HAP-1 (cell line): ENCODE results near the gene PCDHGB7.
A peak's percentile ranks its signal among the peaks of the same experiment; 100 is the strongest.
"Not testable (repeated sequence)": the region's sequence is repeated elsewhere in the genome, so short reads cannot be mapped to it uniquely, and the experiment has no call there.

Source experiments
- DNase-seq, 2 experiments: peaks; one replicate each; pipeline ENCODE4 v3.0.0-alpha.2; 2016 to 2020; ENCODE audit warnings: low spot score in 2 of 2
- H3K27me3 ChIP-seq: fragments of 250-450 bp; sonication (Bioruptor Pico); 2 replicates; pipeline ENCODE4 v1.5.1; 2020; ENCODE audit warnings: low read depth, mild to moderate bottlenecking, moderate library complexity
- H3K36me3 ChIP-seq: fragments of 250-450 bp; sonication (Bioruptor Pico); replicated peaks from 2 replicates; pipeline ENCODE4 v1.5.1; 2020; ENCODE audit warnings: mild to moderate bottlenecking
- H3K4me1 ChIP-seq: fragments of 250-450 bp; sonication (Bioruptor Pico); 2 replicates; pipeline ENCODE4 v1.5.1; 2020; ENCODE audit warnings: mild to moderate bottlenecking
- H3K4me3 ChIP-seq: fragments of 250-450 bp; sonication (Bioruptor Pico); 2 replicates; pipeline ENCODE4 v1.5.1; 2020; ENCODE audit warnings: mild to moderate bottlenecking, moderate library complexity
- H3K9me3 ChIP-seq: fragments of 250-450 bp; sonication (Bioruptor Pico); 2 replicates; pipeline ENCODE4 v1.5.1; 2020; ENCODE audit warnings: mild to moderate bottlenecking, moderate library complexity
- in situ Hi-C: fragments of 300-500 bp; cut with MboI; formaldehyde crosslinking; loops from 3 replicates; pipeline ENCODE4 v1.14.3; 2020; ENCODE audit warnings: low sequenced_read_pairs, inconsistent platforms, mixed read lengths

The PCDHGB7 gene

GRCh38 chr5:141417494-141418172 is at the start of gene PCDHGB7:
TSS of gene PCDHGB7 (plus strand) at chr5:141417677. CDS start at chr5:141417860, 183 bp downstream.
- not testable (repeated sequence) for H3K4me1 ChIP-seq, H3K36me3 ChIP-seq, H3K9me3 ChIP-seq, DNase-seq, H3K27me3 ChIP-seq, H3K4me3 ChIP-seq
- in situ Hi-C loops: loop anchor here (10.0 kb wide), 1 partner anchor 107 kb away; no protein-coding TSS in a partner anchor

- H3K27me3 ChIP-seq: no peaks in the 10 kb centered on the region; the same call in 1 of the 2 replicates
- in situ Hi-C loops: no loop called here
- no peak within 1 kb of the TSS for H3K4me3 ChIP-seq
- no peak for DNase-seq
- H3K9me3 ChIP-seq: no peaks in the 10 kb centered on the region
- H3K36me3 ChIP-seq: no peaks in the 10 kb centered on the region
- no peaks in the 10 kb centered on the region for H3K4me1 ChIP-seq
Measured at GRCh38 chr5:141369994-141370848, 47.3 kb upstream of the PCDHGB7 start, which contains the start of gene PCDHGB3. TSS of gene PCDHGB3 (plus strand) at chr5:141370242. CDS start at chr5:141370395, 153 bp downstream.

GRCh38 chr5:141371572-141372475 is 45.7 kb upstream of the PCDHGB7 start:
- Histone ChIP-seq H3K4me3 (no peak overlapping the region), H3K9me3 (no peaks in the 10 kb centered on the region), H3K27me3 (no peaks in the 10 kb centered on the region; the same call in 1 of the 2 replicates), H3K4me1 (no peaks in the 10 kb centered on the region), H3K36me3 (no peaks in the 10 kb centered on the region)
- in situ Hi-C loops: no loop called here
- no peak for DNase-seq

GRCh38 chr5:141373673-141374317 is 43.7 kb upstream of the PCDHGB7 start, which contains the start of gene PCDHGA6:
TSS of gene PCDHGA6 (plus strand) at chr5:141373891. CDS start at chr5:141374084, 193 bp downstream.
- Histone ChIP-seq H3K9me3 (no peaks in the 10 kb centered on the region), H3K4me3 (no peak within 1 kb of the TSS)
- in situ Hi-C loops: no loop called here

GRCh38 chr5:141374627-141375026 is 42.9 kb upstream of the PCDHGB7 start:
- Histone ChIP-seq H3K36me3 (no peaks in the 10 kb centered on the region), H3K4me3 (no peak overlapping the region), H3K27me3 (no peaks in the 10 kb centered on the region; the same call in 1 of the 2 replicates), H3K9me3 (no peaks in the 10 kb centered on the region), H3K4me1 (no peaks in the 10 kb centered on the region)
- in situ Hi-C loops: no loop called here
- no peak for DNase-seq

More at GRCh38 chr5:141373673-141374317, 43.7 kb upstream of the PCDHGB7 start, which contains the start of gene PCDHGA6:
- H3K4me1 ChIP-seq: no peaks in the 10 kb centered on the region
- no peak for DNase-seq
- H3K36me3 ChIP-seq: no peaks in the 10 kb centered on the region
- H3K27me3 ChIP-seq: no peaks in the 10 kb centered on the region; the same call in 1 of the 2 replicates

GRCh38 chr5:141375444-141376155 is 41.9 kb upstream of the PCDHGB7 start:
- H3K9me3 ChIP-seq, H3K36me3 ChIP-seq, H3K27me3 ChIP-seq, in situ Hi-C loops, H3K4me1 ChIP-seq, H3K4me3 ChIP-seq: not testable (repeated sequence)
- peak in 1 of 2 experiments; percentile 24 for DNase-seq

GRCh38 chr5:141382469-141383294 is 34.8 kb upstream of the PCDHGB7 start, which contains the start of gene PCDHGA7:
TSS of gene PCDHGA7 (plus strand) at chr5:141382742. CDS start at chr5:141382900, 158 bp downstream.
- Histone ChIP-seq H3K4me1 (no peaks in the 10 kb centered on the region), H3K27me3 (no peaks in the 10 kb centered on the region), H3K4me3 (no peak within 1 kb of the TSS), H3K36me3 (no peaks in the 10 kb centered on the region), H3K9me3 (no peaks in the 10 kb centered on the region)
- DNase-seq: no peak
- in situ Hi-C loops: no loop called here

- Histone ChIP-seq H3K36me3 (no peaks in the 10 kb centered on the region), H3K27me3 (no peaks in the 10 kb centered on the region), H3K4me1 (no peaks in the 10 kb centered on the region), H3K9me3 (no peaks in the 10 kb centered on the region), H3K4me3 (no peak overlapping the region)
- no peak for DNase-seq
- in situ Hi-C loops: no loop called here
Measured at GRCh38 chr5:141383345-141383744, 34.1 kb upstream of the PCDHGB7 start.

- Histone ChIP-seq H3K4me3 (no peak overlapping the region), H3K9me3 (no peaks in the 10 kb centered on the region), H3K27me3 (no peaks in the 10 kb centered on the region), H3K4me1 (no peaks in the 10 kb centered on the region), H3K36me3 (no peaks in the 10 kb centered on the region)
- DNase-seq: no peak
- in situ Hi-C loops: no loop called here
Measured at GRCh38 chr5:141384471-141385267, 32.8 kb upstream of the PCDHGB7 start.

- H3K27me3 ChIP-seq, in situ Hi-C loops, H3K36me3 ChIP-seq, DNase-seq, H3K9me3 ChIP-seq, H3K4me1 ChIP-seq, H3K4me3 ChIP-seq: not testable (repeated sequence)
Measured at GRCh38 chr5:141387557-141388311, 29.7 kb upstream of the PCDHGB7 start, which contains the start of gene PCDHGB4. TSS of gene PCDHGB4 (plus strand) at chr5:141387698. CDS start at chr5:141387885, 187 bp downstream.
